K562 (cell line): ENCODE data around the gene NRSN2. TPM values are rescaled to one million over a fixed set of nuclear protein-coding genes. Genes with fewer than 3 reads are reported as not detected.

ENCODE experiments used
- ATAC-seq: fragments of 200-7000 bp; cut with Tn5 transposase; 3 replicates; pipeline ENCODE4 v1.9.1; 2020; ENCODE audit warnings: moderate library complexity
- BruUV-seq: library from RNA; stranded (reverse); fragments of 400-500 nt; replicated peaks from 2 replicates; lab custom pipeline; 2021; lab: Mats Ljungman, UMichigan
- CTCF ChIA-PET: fragments of 300-600 bp; formaldehyde crosslinking; extraction: SDS; loops from one replicate; lab custom pipeline; 2021; ENCODE audit warnings: low intra/inter-chr PET ratio; lab: Yijun Ruan, JAX
- POLR2A ChIA-PET: fragments of 300-600, 350-650 bp; sonication (Branson Sonifier 250); formaldehyde crosslinking; extraction: SDS; loops from one replicate; lab custom pipeline; 2021; ENCODE audit warnings: antibody characterized with exemption, inconsistent platforms; lab: Yijun Ruan, JAX
- DNase-seq, 4 experiments: peaks; one replicate each; pipeline versions ENCODE4 v3.0.0 to v3.0.0-alpha.2; 2011 to 2018; ENCODE audit warnings: low spot score in 3 of 4, mixed read lengths in 3 of 4; ENCODE audit errors: extremely low read depth in 1 of 4
- FAIRE-seq: peaks from 2 replicates; lab custom pipeline; 2011; peaks lifted over from hg19 to GRCh38; lab: Jason Lieb, UNC
- H2AFZ ChIP-seq: 2 replicates; pipeline ENCODE4 v1.6.0; 2011; ENCODE audit warnings: low read depth, low read length, control low read depth, inconsistent platforms
- H3K27ac ChIP-seq: fragments of 200-600 bp; 3 replicates; pipeline ENCODE4 v1.8.0; 2011; ENCODE audit warnings: low read depth, mild to moderate bottlenecking, control low read depth, inconsistent platforms, low read length, moderate library complexity, mixed read lengths; ENCODE audit errors: extremely low read depth
- H3K27me3 ChIP-seq, 2 experiments: fragments of 300-600 bp in 1 of 2; 2 replicates in 1 of 2; 3 replicates in 1 of 2; pipeline versions ENCODE4 v1.6.0 to v1.8.0; 2011; ENCODE audit warnings: inconsistent platforms in 2 of 2, low read length in 2 of 2, mild to moderate bottlenecking in 1 of 2, mixed read lengths in 1 of 2, moderate library complexity in 1 of 2; ENCODE audit not compliant: control insufficient read depth in 2 of 2, insufficient read depth in 2 of 2
- H3K36me3 ChIP-seq: fragments of 300-600 bp; 3 replicates; pipeline ENCODE4 v1.8.0; 2011; ENCODE audit warnings: mild to moderate bottlenecking, low read length, inconsistent platforms; ENCODE audit not compliant: control insufficient read depth, insufficient read depth
- H3K4me1 ChIP-seq, 2 experiments: fragments of 200-600 bp in 1 of 2; replicated peaks in 1 of 2; 2 replicates in 1 of 2; 3 replicates in 1 of 2; pipeline versions ENCODE4 v1.5.1 to v1.8.0; 2011; ENCODE audit warnings: inconsistent platforms in 2 of 2, low read length in 2 of 2, mild to moderate bottlenecking in 1 of 2, mixed read lengths in 1 of 2, moderate library complexity in 1 of 2; ENCODE audit not compliant: control insufficient read depth in 2 of 2, insufficient read depth in 2 of 2
- H3K4me2 ChIP-seq: 2 replicates; pipeline ENCODE4 v1.6.1; 2011; ENCODE audit warnings: low read length, control low read depth, inconsistent platforms, mixed read lengths; ENCODE audit not compliant: insufficient read depth
- H3K4me3 ChIP-seq: fragments of 200-600 bp; sonication (generic), shearing (Covaris generic); 2 replicates; pipeline ENCODE4 v1.5.1; 2016; ENCODE audit warnings: control low read depth, inconsistent platforms
- H3K79me2 ChIP-seq: fragments of 200-600 bp; 3 replicates; pipeline ENCODE4 v1.8.0; 2011; ENCODE audit warnings: low read length, inconsistent platforms; ENCODE audit not compliant: control insufficient read depth, insufficient read depth
- H3K9ac ChIP-seq, 2 experiments: 2 replicates each; pipeline versions ENCODE4 v1.6.0 to v1.6.1; 2011; ENCODE audit warnings: low read depth in 2 of 2, low read length in 2 of 2, control low read depth in 1 of 2, inconsistent platforms in 1 of 2, mild to moderate bottlenecking in 1 of 2, mixed read lengths in 1 of 2; ENCODE audit not compliant: insufficient read depth in 1 of 2
- H3K9me1 ChIP-seq: one replicate; pipeline ENCODE4 v1.6.0; 2011; ENCODE audit warnings: inconsistent platforms, mild to moderate bottlenecking, low read length, moderate library complexity; ENCODE audit not compliant: control insufficient read depth, insufficient read depth
- H3K9me3 ChIP-seq: replicated peaks from 2 replicates; pipeline ENCODE4 v1.5.1; 2011; ENCODE audit warnings: low read depth, low read length, inconsistent platforms; ENCODE audit not compliant: control insufficient read depth, insufficient read depth
- H4K20me1 ChIP-seq: replicated peaks from 2 replicates; pipeline ENCODE4 v1.6.1; 2011; ENCODE audit warnings: low read length, inconsistent platforms, mixed read lengths; ENCODE audit not compliant: control insufficient read depth, insufficient read depth
- BCOR ChIP-seq: fragments of 450-650 bp; IDR thresholded peaks from 2 replicates; pipeline ENCODE4 v1.6.1; 2016
- ETV6 ChIP-seq, 3 experiments: fragments of 150-350 bp in 1 of 3; sonication (generic) in 1 of 3; formaldehyde crosslinking in 1 of 3; IDR thresholded peaks; 2 replicates each; pipeline versions ENCODE4 v1.6.1 to v1.8.0; 2014 to 2022; ENCODE audit warnings: borderline replicate concordance in 2 of 3, low read depth in 2 of 3, antibody characterized with exemption in 1 of 3, low read length in 1 of 3, mild to moderate bottlenecking in 1 of 3, missing genetic modification reagents in 1 of 3
- KDM1A ChIP-seq, 2 experiments: fragments of 450-650 bp; IDR thresholded peaks; 2 replicates each; pipeline ENCODE4 v1.6.1; 2016; ENCODE audit warnings: mild to moderate bottlenecking in 2 of 2
- L3MBTL2 ChIP-seq: fragments of 450-650 bp; IDR thresholded peaks from 2 replicates; pipeline ENCODE4 v1.6.1; 2016; ENCODE audit warnings: mild to moderate bottlenecking, moderate library complexity
- MAFK ChIP-seq: IDR thresholded peaks from 2 replicates; pipeline ENCODE4 v1.6.1; 2011; ENCODE audit warnings: low read length, improper control_type of control experiment
- NFRKB ChIP-seq: fragments of 450-650 bp; IDR thresholded peaks from 2 replicates; pipeline ENCODE4 v1.6.1; 2016; ENCODE audit warnings: low read depth
- NONO ChIP-seq, 2 experiments: fragments of 200-400 bp in 1 of 2; fragments of 450-650 bp in 1 of 2; formaldehyde crosslinking in 1 of 2; IDR thresholded peaks; 2 replicates each; pipeline ENCODE4 v1.6.1; 2017; ENCODE audit warnings: low read depth in 2 of 2, mild to moderate bottlenecking in 2 of 2, moderate library complexity in 2 of 2, low read length in 1 of 2
- RBM25 ChIP-seq: fragments of 200-400 bp; formaldehyde crosslinking; IDR thresholded peaks from 2 replicates; pipeline ENCODE4 v1.6.1; 2018; ENCODE audit warnings: low read length, low read depth, moderate library complexity; ENCODE audit not compliant: severe bottlenecking
- SIRT6 ChIP-seq: IDR thresholded peaks from one replicate; pipeline ENCODE4 v1.6.1; 2012; ENCODE audit warnings: low read depth, mild to moderate bottlenecking, control low read depth, inconsistent platforms, low read length, moderate library complexity
- TRIM28 ChIP-seq: fragments of 450-650 bp; IDR thresholded peaks from 2 replicates; pipeline ENCODE4 v1.6.1; 2017
- YY1 ChIP-seq, 3 experiments: IDR thresholded peaks; 2 replicates each; pipeline ENCODE4 v1.6.1; 2011; ENCODE audit warnings: low read length in 2 of 3, mild to moderate bottlenecking in 2 of 3, moderate library complexity in 2 of 3, borderline replicate concordance in 1 of 3, control low read depth in 1 of 3, low read depth in 1 of 3; ENCODE audit not compliant: insufficient read depth in 3 of 3, insufficient replicate concordance in 2 of 3, control insufficient read depth in 1 of 3, insufficient read length in 1 of 3; ENCODE audit errors: extremely low read depth in 1 of 3
- ZNF174 ChIP-seq: fragments of 250-450 bp; sonication (Bioruptor Pico); IDR thresholded peaks from 2 replicates; pipeline ENCODE4 v1.4.0; 2020; ENCODE audit warnings: mild to moderate bottlenecking
- ZNF316 ChIP-seq: fragments of 450-650 bp; IDR thresholded peaks from 2 replicates; pipeline ENCODE4 v1.6.1; 2016
- ZNF444 ChIP-seq: fragments of 250-450 bp; sonication (Bioruptor Pico); IDR thresholded peaks from 2 replicates; pipeline ENCODE4 v1.4.0; 2020; ENCODE audit warnings: mild to moderate bottlenecking, moderate library complexity
- ZNF586 ChIP-seq: fragments of 450-650 bp; formaldehyde crosslinking; conservative IDR thresholded peaks from 2 replicates; pipeline ENCODE4 v1.4.0; 2020; ENCODE audit warnings: mild to moderate bottlenecking, moderate library complexity
- WGBS: fragments of 100-300 bp; shearing (Covaris generic); methylation state at CpG from one replicate; pipeline ENCODE4 v1.1.6; 2016; ENCODE audit warnings: low coverage, mixed read lengths; ENCODE audit not compliant: insufficient coverage; ENCODE audit errors: missing lambda C conversion rate; 5-methylcytosine and 5-hydroxymethylcytosine counted together
- in situ Hi-C: fragments of 300-500 bp; cut with MboI; formaldehyde crosslinking; loops from 4 replicates; pipeline ENCODE4 v1.15.0; 2018; ENCODE audit warnings: inconsistent platforms, mixed read lengths
- intact Hi-C: fragments of 100-400 bp; cut with micrococcal nuclease; formaldehyde crosslinking; loops from 2 replicates; pipeline ENCODE4 v1.14.2; 2022
- polyA plus RNA-seq, 8 experiments: library from polyadenylated mRNA; depleted of rRNA in 4 of 8; stranded (reverse) in 5 of 8; unstranded in 3 of 8; fragments of >200 nt; fragmentation: Nextera tagmentation in 2 of 8; fragmentation: Illumina TruSeq in 1 of 8; extraction: Ambion mirVana in 2 of 8; extraction: Trizol in 1 of 8; gene quantifications; 2 replicates each; pipeline versions ENCODE4 v1.2.1 to v1.2.3, GENCODE V29; 2011 to 2014; ENCODE audit warnings: inconsistent platforms in 1 of 8, missing spikeins in 1 of 8
- total RNA-seq, 7 experiments: library from RNA; depleted of rRNA in 6 of 7; stranded (reverse); fragments of >200 nt in 6 of 7; fragmentation: Illumina TruSeq in 2 of 7; extraction: Trizol in 2 of 7; gene quantifications; 2 replicates each; pipeline versions ENCODE4 v1.2.1 to v1.2.3, GENCODE V29; 2011 to 2021; ENCODE audit warnings: low replicate concordance in 1 of 7
- TF ChIP-seq, protein P1 (sequence below): sonication (generic); formaldehyde crosslinking; IDR thresholded peaks from 2 replicates; pipeline ENCODE4 v1.5.0; 2020; ENCODE audit warnings: missing genetic modification reagents
- TF ChIP-seq, protein P2 (sequence below): fragments of 250-450 bp; sonication (Bioruptor Pico); IDR thresholded peaks from 2 replicates; pipeline ENCODE4 v1.6.1; 2021; ENCODE audit warnings: mild to moderate bottlenecking
- TF ChIP-seq, protein P3 (sequence below): fragments of 250-450 bp; sonication (Bioruptor Pico); IDR thresholded peaks from 2 replicates; pipeline ENCODE4 v1.4.0; 2020; ENCODE audit warnings: mild to moderate bottlenecking, moderate library complexity

The NRSN2 gene
- total and polyA plus RNA-seq, 9 of the 15 experiments (the other 6 are each of a cell fraction or from before 2014, with no cell fraction given) = 7.5 to 29.7 (median 11.1) TPM

DNA sequence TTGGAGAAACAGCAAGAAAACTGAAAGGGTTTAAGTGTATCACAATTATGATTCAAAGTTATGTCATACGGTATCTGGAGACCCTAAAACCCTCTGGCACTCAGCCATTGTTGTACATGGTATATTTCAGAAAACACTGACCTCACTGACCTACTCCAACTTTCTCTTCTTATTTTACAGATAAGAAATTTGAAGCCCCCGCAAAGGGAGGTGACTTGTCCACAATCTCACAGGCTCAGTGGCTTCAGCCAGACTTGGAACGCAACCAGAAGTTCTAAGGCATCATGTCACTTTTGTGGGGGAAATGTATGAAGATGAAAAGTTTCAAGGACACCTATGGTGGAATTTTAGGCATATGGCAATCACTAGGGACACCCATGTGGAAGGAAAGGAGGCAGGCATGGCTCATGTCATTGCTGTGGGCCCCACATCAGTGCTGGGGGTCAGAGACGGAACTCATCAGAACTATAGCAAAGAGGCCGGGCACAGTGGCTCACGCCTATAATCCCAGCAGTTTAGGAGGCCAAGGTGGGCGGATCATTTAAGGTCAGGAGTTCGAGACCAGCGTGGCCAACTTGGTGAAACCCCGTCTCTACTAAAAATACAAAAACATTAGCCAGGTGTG is 28.5 kb downstream of the NRSN2 start (continued):
- TF ChIP-seq YY1 (IDR thresholded peaks at IDR 0.05; ENCODE audit: borderline replicate concordance in 1 of 3, control insufficient read depth in 1 of 3, extremely low read depth in 1 of 3, insufficient read depth in 3 of 3, insufficient read length in 1 of 3, insufficient replicate concordance in 2 of 3, low read depth in 1 of 3, low read length in 2 of 3) (peak in 1 of 3 experiments; percentile 23), ZNF444 (no peak), L3MBTL2 (peak; percentile 36; the same call in 1 of the 2 replicates)

DNA sequence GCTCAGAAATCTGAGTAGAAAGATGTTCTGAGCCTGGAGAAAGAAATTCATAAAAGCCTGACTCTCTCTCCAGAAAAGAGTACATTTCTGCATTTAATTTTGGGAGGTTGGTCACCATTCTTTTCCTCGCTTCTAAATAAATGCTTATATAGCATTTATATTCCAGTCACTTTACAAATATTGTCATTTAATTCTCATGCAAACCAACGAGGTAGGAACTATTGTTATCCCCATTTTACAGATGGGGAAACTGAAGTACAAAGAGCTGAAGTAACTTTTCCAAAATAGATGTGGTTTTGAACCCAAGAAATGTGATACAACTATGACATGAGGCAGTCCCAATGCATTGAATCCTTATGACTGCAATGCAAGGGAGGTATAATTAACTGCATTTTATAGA is 29.2 kb downstream of the NRSN2 start:
- DNase-seq (no peak), ATAC-seq (no peak), FAIRE-seq (no peak)
- Histone ChIP-seq H3K9ac (peak overlapping the region in 1 of 2 experiments; percentile 68; a peak in 2 of 4 replicates), H3K4me3 (no peak overlapping the region), H3K36me3 (no peaks in the 10 kb centered on the region; the same call in 2 of the 3 replicates), H3K9me1 (no peaks in the 10 kb centered on the region), H3K27me3 (no peaks in the 10 kb centered on the region), H3K4me2 (no peak overlapping the region), H3K9me3 (no peaks in the 10 kb centered on the region), H3K4me1 (peaks cover 51 to 61% of the 10 kb centered on the region in 2 experiments), H3K79me2 (peaks cover 27% of the 10 kb centered on the region), H4K20me1 (no peaks in the 10 kb centered on the region), H2AFZ (no peak overlapping the region), H3K27ac (peak overlapping the region; percentile 99)
- in situ Hi-C loops = no loop called here
- ChIA-PET POLR2A (interaction anchor here (0.6 to 1.4 kb wide), 2 partner anchors 10 to 29 kb away, joined by 3 read pairs; partner anchors contain the start of gene NRSN2), CTCF (no interaction called here)
- WGBS = 14% methylated on average over 2 of the region's 2 CpGs
- intact Hi-C loops = no loop called here
- no TSS peak for BruUV-seq
- no peak for TF ChIP-seq SIRT6
- no peak for TF ChIP-seq ZNF174 (CRISPR knock-in tag)
- TF ChIP-seq TRIM28 = no peak
- no peak for TF ChIP-seq NFRKB
- TF ChIP-seq ETV6 (IDR thresholded peaks at IDR 0.05; ENCODE audit: borderline replicate concordance in 1 of 2, low read depth in 2 of 2, low read length in 1 of 2) = no peak
- TF ChIP-seq ETV6 (CRISPR knock-in tag; IDR thresholded peaks at IDR 0.05; ENCODE audit: borderline replicate concordance) = no peak
- TF ChIP-seq NONO (IDR thresholded peaks at IDR 0.05; ENCODE audit: low read depth in 2 of 2, low read length in 1 of 2) = no peak
- peak; percentile 32 to 84; a peak in 2 of 4 replicates for TF ChIP-seq KDM1A (IDR thresholded peaks at IDR 0.05)
- peak; percentile 24; the same call in 1 of the 2 replicates for TF ChIP-seq MAFK
- no peak for TF ChIP-seq ZNF586 (CRISPR knock-in tag)
- TF ChIP-seq BCOR = peak; percentile 91
- peak; percentile 93 for TF ChIP-seq ZNF316
- TF ChIP-seq RBM25 = peak; percentile 95
- TF ChIP-seq, protein P1, sequence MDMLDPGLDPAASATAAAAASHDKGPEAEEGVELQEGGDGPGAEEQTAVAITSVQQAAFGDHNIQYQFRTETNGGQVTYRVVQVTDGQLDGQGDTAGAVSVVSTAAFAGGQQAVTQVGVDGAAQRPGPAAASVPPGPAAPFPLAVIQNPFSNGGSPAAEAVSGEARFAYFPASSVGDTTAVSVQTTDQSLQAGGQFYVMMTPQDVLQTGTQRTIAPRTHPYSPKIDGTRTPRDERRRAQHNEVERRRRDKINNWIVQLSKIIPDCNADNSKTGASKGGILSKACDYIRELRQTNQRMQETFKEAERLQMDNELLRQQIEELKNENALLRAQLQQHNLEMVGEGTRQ (CRISPR knock-in tag) = no peak
- TF ChIP-seq, protein P2, sequence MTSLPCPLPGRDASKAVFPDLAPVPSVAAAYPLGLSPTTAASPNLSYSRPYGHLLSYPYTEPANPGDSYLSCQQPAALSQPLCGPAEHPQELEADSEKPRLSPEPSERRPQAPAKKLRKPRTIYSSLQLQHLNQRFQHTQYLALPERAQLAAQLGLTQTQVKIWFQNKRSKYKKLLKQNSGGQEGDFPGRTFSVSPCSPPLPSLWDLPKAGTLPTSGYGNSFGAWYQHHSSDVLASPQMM (CRISPR knock-in tag) = no peak
- TF ChIP-seq, protein P3, sequence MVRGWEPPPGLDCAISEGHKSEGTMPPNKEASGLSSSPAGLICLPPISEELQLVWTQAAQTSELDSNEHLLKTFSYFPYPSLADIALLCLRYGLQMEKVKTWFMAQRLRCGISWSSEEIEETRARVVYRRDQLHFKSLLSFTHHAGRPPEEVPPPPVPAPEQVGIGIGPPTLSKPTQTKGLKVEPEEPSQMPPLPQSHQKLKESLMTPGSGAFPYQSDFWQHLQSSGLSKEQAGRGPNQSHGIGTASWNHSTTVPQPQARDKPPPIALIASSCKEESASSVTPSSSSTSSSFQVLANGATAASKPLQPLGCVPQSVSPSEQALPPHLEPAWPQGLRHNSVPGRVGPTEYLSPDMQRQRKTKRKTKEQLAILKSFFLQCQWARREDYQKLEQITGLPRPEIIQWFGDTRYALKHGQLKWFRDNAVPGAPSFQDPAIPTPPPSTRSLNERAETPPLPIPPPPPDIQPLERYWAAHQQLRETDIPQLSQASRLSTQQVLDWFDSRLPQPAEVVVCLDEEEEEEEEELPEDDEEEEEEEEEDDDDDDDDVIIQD (CRISPR knock-in tag) = no peak
